SK-N-SH treated with all-trans-retinoic acid at 6 μM for 48 hours (cell line): ENCODE measurements around the gene PIANP.

ENCODE experiments used
- ARNTL ChIP-seq: fragments of 450-650 bp; formaldehyde crosslinking; IDR thresholded peaks from 2 replicates; pipeline ENCODE4 v1.5.0; 2020; ENCODE audit warnings: low read depth, mild to moderate bottlenecking, moderate library complexity, borderline replicate concordance
- BACH2 ChIP-seq: fragments of 250-450 bp; sonication (Bioruptor Pico); IDR thresholded peaks from 2 replicates; pipeline ENCODE4 v1.9.0; 2021; ENCODE audit warnings: mild to moderate bottlenecking, borderline replicate concordance
- CSRNP3 ChIP-seq: fragments of 250-450 bp; sonication (Bioruptor Pico); IDR thresholded peaks from 2 replicates; pipeline ENCODE4 v1.5.1; 2021; ENCODE audit warnings: mild to moderate bottlenecking, moderate library complexity
- ESRRG ChIP-seq: fragments of 250-450 bp; sonication (Bioruptor Pico); IDR thresholded peaks from 2 replicates; pipeline ENCODE4 v1.6.1; 2021; ENCODE audit warnings: mild to moderate bottlenecking
- OSR1 ChIP-seq: fragments of 250-450 bp; sonication (Bioruptor Pico); IDR thresholded peaks from 2 replicates; pipeline ENCODE4 v1.8.0; 2022; ENCODE audit warnings: moderate library complexity, mild to moderate bottlenecking, inconsistent platforms
- RARB ChIP-seq: fragments of 250-450 bp; sonication (Bioruptor Pico); IDR thresholded peaks from 2 replicates; pipeline ENCODE4 v1.8.0; 2021; ENCODE audit warnings: mild to moderate bottlenecking, moderate library complexity
- TCF4 ChIP-seq: fragments of 250-450 bp; sonication (Bioruptor Pico); IDR thresholded peaks from 2 replicates; pipeline ENCODE4 v1.8.0; 2021; ENCODE audit warnings: mild to moderate bottlenecking, moderate library complexity, borderline replicate concordance
- TOX ChIP-seq: fragments of 250-450 bp; sonication (Bioruptor Pico); IDR thresholded peaks from 2 replicates; pipeline ENCODE4 v1.8.0; 2021; ENCODE audit warnings: mild to moderate bottlenecking, moderate library complexity, borderline replicate concordance
- ZC3H10 ChIP-seq: fragments of 250-450 bp; sonication (Bioruptor Pico); IDR thresholded peaks from 2 replicates; pipeline ENCODE4 v1.5.1; 2021; ENCODE audit warnings: mild to moderate bottlenecking, moderate library complexity
- ZFP3 ChIP-seq: fragments of 250-450 bp; sonication (Bioruptor Pico); IDR thresholded peaks from 2 replicates; pipeline ENCODE4 v1.5.0; 2020; ENCODE audit warnings: mild to moderate bottlenecking, moderate library complexity
- ZNF70 ChIP-seq: fragments of 450-650 bp; formaldehyde crosslinking; IDR thresholded peaks from 2 replicates; pipeline ENCODE4 v1.5.0; 2020; ENCODE audit warnings: mild to moderate bottlenecking, moderate library complexity
- TF ChIP-seq, protein P1 (sequence below): fragments of 250-450 bp; sonication (Bioruptor Pico); IDR thresholded peaks from 2 replicates; pipeline ENCODE4 v1.5.1; 2020; ENCODE audit warnings: low read depth, mild to moderate bottlenecking, moderate library complexity

DNA sequence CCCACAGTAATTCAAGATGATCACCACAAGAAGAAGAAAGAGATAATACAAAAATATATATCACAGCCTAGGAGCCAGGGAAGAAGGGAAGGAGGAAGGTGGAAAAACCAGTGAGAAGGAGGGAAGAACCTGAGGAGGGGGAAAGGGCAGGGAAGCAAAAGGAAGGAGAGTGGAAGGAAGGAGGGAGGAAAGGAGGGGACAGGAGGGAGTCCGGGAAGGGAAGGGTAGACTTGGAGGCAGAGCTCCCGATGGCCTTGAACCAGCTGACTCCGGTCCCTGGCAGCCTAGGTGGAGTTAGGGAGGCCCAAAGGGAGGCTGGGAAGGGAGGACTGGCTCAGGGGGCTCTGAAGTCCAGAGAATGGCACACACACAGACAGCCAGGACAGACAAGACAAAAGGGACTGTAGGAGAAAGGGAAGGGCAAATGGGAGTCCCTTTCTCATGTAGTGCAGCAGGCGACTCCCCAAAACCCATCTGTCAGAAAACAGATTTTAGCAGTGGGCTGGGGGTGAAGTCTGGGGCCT lies 6.7 kb downstream of the PIANP start:
- TF ChIP-seq, protein P1, sequence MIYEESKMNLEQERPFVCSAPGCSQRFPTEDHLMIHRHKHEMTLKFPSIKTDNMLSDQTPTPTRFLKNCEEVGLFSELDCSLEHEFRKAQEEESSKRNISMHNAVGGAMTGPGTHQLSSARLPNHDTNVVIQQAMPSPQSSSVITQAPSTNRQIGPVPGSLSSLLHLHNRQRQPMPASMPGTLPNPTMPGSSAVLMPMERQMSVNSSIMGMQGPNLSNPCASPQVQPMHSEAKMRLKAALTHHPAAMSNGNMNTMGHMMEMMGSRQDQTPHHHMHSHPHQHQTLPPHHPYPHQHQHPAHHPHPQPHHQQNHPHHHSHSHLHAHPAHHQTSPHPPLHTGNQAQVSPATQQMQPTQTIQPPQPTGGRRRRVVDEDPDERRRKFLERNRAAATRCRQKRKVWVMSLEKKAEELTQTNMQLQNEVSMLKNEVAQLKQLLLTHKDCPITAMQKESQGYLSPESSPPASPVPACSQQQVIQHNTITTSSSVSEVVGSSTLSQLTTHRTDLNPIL (CRISPR knock-in tag), result no peak
- TF ChIP-seq OSR1 (CRISPR knock-in tag), result no peak
- no peak for TF ChIP-seq ARNTL (CRISPR knock-in tag)
- TF ChIP-seq ESRRG, result no peak
- no peak for TF ChIP-seq BACH2
- TF ChIP-seq CSRNP3, result no peak
- no peak for TF ChIP-seq TCF4 (CRISPR knock-in tag)
- TF ChIP-seq TOX (CRISPR knock-in tag), result no peak
- no peak for TF ChIP-seq ZNF70
- no peak for TF ChIP-seq RARB (CRISPR knock-in tag)
- no peak for TF ChIP-seq ZFP3 (CRISPR knock-in tag)
- TF ChIP-seq ZC3H10 (CRISPR knock-in tag), result no peak
